HEK293 (cell line): ENCODE results near the gene TSC22D2.

Experiments
- CTCF ChIA-PET: fragments of 350-600 bp; formaldehyde crosslinking; extraction: SDS; loops from one replicate; lab custom pipeline; 2021; ENCODE audit warnings: antibody characterized with exemption; lab: Yijun Ruan, JAX
- POLR2A ChIA-PET: fragments of 300-600 bp; formaldehyde crosslinking; extraction: SDS; loops from one replicate; lab custom pipeline; 2020; ENCODE audit warnings: antibody characterized with exemption, inconsistent platforms; lab: Yijun Ruan, JAX
- H3K27ac ChIP-seq: fragments of 200-500 bp; sonication (Bioruptor generic); 2 replicates; pipeline ENCODE4 v1.5.1; 2014; ENCODE audit warnings: low read depth, low read length, control low read depth, inconsistent platforms; ENCODE audit errors: extremely low read depth
- H3K36me3 ChIP-seq, 2 experiments: fragments of 200-500 bp in 1 of 2; sonication (Bioruptor generic) in 1 of 2; 1 replicate in 1 of 2; 2 replicates in 1 of 2; pipeline ENCODE4 v1.5.1; 2014 to 2017; ENCODE audit warnings: inconsistent platforms in 2 of 2, low read length in 2 of 2; ENCODE audit not compliant: control insufficient read depth in 2 of 2, insufficient read depth in 1 of 2
- H3K4me1 ChIP-seq: fragments of 200-500 bp; sonication (Bioruptor generic); 2 replicates; pipeline ENCODE4 v1.5.1; 2014; ENCODE audit warnings: mild to moderate bottlenecking, low read length, inconsistent platforms; ENCODE audit not compliant: control insufficient read depth, insufficient read depth
- H3K4me3 ChIP-seq: 2 replicates; pipeline ENCODE4 v1.5.1; 2011; ENCODE audit warnings: low read depth, mild to moderate bottlenecking, control low read depth, low read length, moderate library complexity
- H3K9me3 ChIP-seq: fragments of 200-500 bp; sonication (Bioruptor generic); 2 replicates; pipeline ENCODE4 v1.5.1; 2014; ENCODE audit warnings: low read depth, low read length, inconsistent platforms; ENCODE audit not compliant: control insufficient read depth, insufficient read depth
- PRDM10 ChIP-seq: fragments of 450-650 bp; formaldehyde crosslinking; IDR thresholded peaks from 2 replicates; pipeline ENCODE4 v1.5.1; 2016; ENCODE audit warnings: missing biosample characterization, missing genetic modification characterization
- ZBTB10 ChIP-seq: fragments of 450-650 bp; formaldehyde crosslinking; IDR thresholded peaks from 2 replicates; pipeline ENCODE4 v1.5.1; 2016; ENCODE audit warnings: missing biosample characterization, missing genetic modification characterization
- ZBTB21 ChIP-seq: fragments of 450-650 bp; formaldehyde crosslinking; IDR thresholded peaks from 2 replicates; pipeline ENCODE4 v1.5.1; 2017; ENCODE audit warnings: missing biosample characterization, missing genetic modification characterization
- ZEB2 ChIP-seq: fragments of 450-650 bp; formaldehyde crosslinking; IDR thresholded peaks from 2 replicates; pipeline ENCODE4 v1.5.1; 2016; ENCODE audit warnings: missing biosample characterization, missing genetic modification characterization
- ZNF274 ChIP-seq, 2 experiments: fragments of 200-500 bp in 1 of 2; fragments of 450-650 bp in 1 of 2; sonication (Bioruptor generic) in 1 of 2; formaldehyde crosslinking in 1 of 2; IDR thresholded peaks; 2 replicates each; pipeline versions ENCODE4 v1.5.1 to v1.6.1; 2014 to 2016; ENCODE audit warnings: borderline replicate concordance in 1 of 2, inconsistent platforms in 1 of 2, low read length in 1 of 2, missing biosample characterization in 1 of 2, missing genetic modification characterization in 1 of 2
- ZNF324 ChIP-seq: fragments of 450-650 bp; formaldehyde crosslinking; IDR thresholded peaks from 2 replicates; pipeline ENCODE4 v1.5.1; 2016; ENCODE audit warnings: missing biosample characterization, missing genetic modification characterization
- ZNF335 ChIP-seq: fragments of 450-650 bp; formaldehyde crosslinking; conservative IDR thresholded peaks from 2 replicates; pipeline ENCODE4 v1.5.1; 2016; ENCODE audit warnings: missing biosample characterization, missing genetic modification characterization
- ZNF354C ChIP-seq: fragments of 450-650 bp; formaldehyde crosslinking; IDR thresholded peaks from 2 replicates; pipeline ENCODE4 v1.5.1; 2016; ENCODE audit warnings: missing biosample characterization, missing genetic modification characterization, low read depth, borderline replicate concordance
- ZNF560 ChIP-seq: fragments of 450-650 bp; formaldehyde crosslinking; IDR thresholded peaks from 2 replicates; pipeline ENCODE4 v1.5.1; 2017; ENCODE audit warnings: missing biosample characterization, missing genetic modification characterization, borderline replicate concordance
- ZNF645 ChIP-seq: fragments of 450-650 bp; formaldehyde crosslinking; IDR thresholded peaks from 2 replicates; pipeline ENCODE4; 2016; ENCODE audit warnings: missing biosample characterization, missing genetic modification characterization

The TSC22D2 gene

GRCh38 chr3:150404023-150404422, 4.1 kb upstream of the TSC22D2 start (continued):
- no peak for TF ChIP-seq ZBTB10 (tag by site-specific recombination)
- TF ChIP-seq, all 188 proteins: peak for 0

- H3K27ac ChIP-seq: peak overlapping the region; percentile 72
- peaks cover 0 to 13% of the 10 kb centered on the region in 2 experiments; a peak in 1 of 3 replicates for H3K36me3 ChIP-seq
- no peaks in the 10 kb centered on the region for H3K9me3 ChIP-seq
- no peaks in the 10 kb centered on the region for H3K4me1 ChIP-seq
- TF ChIP-seq ZNF354C (tag by site-specific recombination) (no peak), ZNF274 (IDR thresholded peaks at IDR 0.05; ENCODE audit: low read length) (no peak), ZNF274 (tag by site-specific recombination; IDR thresholded peaks at IDR 0.05; ENCODE audit: borderline replicate concordance) (no peak), ZEB2 (tag by site-specific recombination) (no peak), PRDM10 (tag by site-specific recombination) (peak; percentile 70)
- ChIA-PET POLR2A (interaction anchor here (2.0 to 4.0 kb wide), 2 partner anchors 35 to 82 kb away, joined by 7 to 22 read pairs; no protein-coding TSS in a partner anchor), CTCF (interaction anchor here (1.2 kb wide), 1 partner anchor 168 kb away, joined by 5 read pairs; no protein-coding TSS in a partner anchor)
- H3K4me3 ChIP-seq: peak overlapping the region; percentile 87
Observed at GRCh38 chr3:150407051-150407807, 869 bp upstream of the TSC22D2 start.

GRCh38 chr3:150407808-150408220, 284 bp upstream of the TSC22D2 start:
- no peaks in the 10 kb centered on the region for H3K9me3 ChIP-seq
- H3K4me3 ChIP-seq: peak overlapping the region; percentile 87
- peak overlapping the region; percentile 89 for H3K27ac ChIP-seq
- ChIA-PET CTCF (interaction anchor here (0.6 to 2.6 kb wide), 3 partner anchors 168 to 384 kb away, joined by 3 to 13 read pairs (median 5); no protein-coding TSS in a partner anchor), POLR2A (interaction anchor here (0.6 to 4.0 kb wide), 11 partner anchors 10 to 195 kb away, joined by 3 to 22 read pairs (median 3); partner anchors contain the start of genes EIF2A, SELENOT and SERP1)
- peaks cover 0 to 15% of the 10 kb centered on the region in 2 experiments; a peak in 1 of 3 replicates for H3K36me3 ChIP-seq
- TF ChIP-seq ZBTB21 (tag by site-specific recombination) (no peak; the same call in 1 of the 2 replicates), ZNF335 (tag by site-specific recombination) (peak; percentile 25; the same call in 1 of the 2 replicates)
- no peaks in the 10 kb centered on the region for H3K4me1 ChIP-seq

GRCh38 chr3:150409125-150409511, 1.0 kb downstream of the TSC22D2 start:
- TF ChIP-seq ZNF560 (tag by site-specific recombination): no peak
- peak; percentile 44 for TF ChIP-seq ZNF335 (tag by site-specific recombination)
- 0 out of 2 replicates have a peak, but pooled peaks have one; percentile 11 for TF ChIP-seq ZNF645 (tag by site-specific recombination)
- no peak for TF ChIP-seq ZNF324
- Histone ChIP-seq H3K4me3 (peak overlapping the region; percentile 87), H3K27ac (peak overlapping the region; percentile 89), H3K4me1 (no peaks in the 10 kb centered on the region), H3K36me3 (peaks cover 0 to 21% of the 10 kb centered on the region in 2 experiments; a peak in 1 of 3 replicates), H3K9me3 (no peaks in the 10 kb centered on the region)
- POLR2A ChIA-PET: interaction anchor here (0.9 to 4.0 kb wide), 17 partner anchors 11 to 170 kb away, joined by 3 to 22 read pairs (median 3); no protein-coding TSS in a partner anchor
- CTCF ChIA-PET: interaction anchor here (0.5 to 2.6 kb wide), 9 partner anchors 15 to 939 kb away, joined by 3 to 13 read pairs (median 3); no protein-coding TSS in a partner anchor
